AG04450 (cell line): ENCODE measurements around the gene PDXDC1. TPM values are rescaled to one million over a fixed set of nuclear protein-coding genes. Genes with fewer than 3 reads are reported as not detected.
"Not testable (repeated sequence)": the region's sequence is repeated elsewhere in the genome, so short reads cannot be mapped to it uniquely, and the experiment has no call there.

Experiments used
- CTCF ChIA-PET: fragments of 300-600, 350-600 bp; formaldehyde crosslinking; extraction: SDS; loops from one replicate; lab custom pipeline; 2022; ENCODE audit warnings: antibody characterized with exemption, inconsistent platforms; lab: Charles Lee
- POLR2A ChIA-PET: fragments of 350-600 bp; formaldehyde crosslinking; extraction: SDS; loops from one replicate; lab custom pipeline; 2021; ENCODE audit warnings: antibody characterized with exemption, inconsistent platforms; lab: Yijun Ruan, JAX
- DNase-seq: peaks from one replicate; pipeline ENCODE4 v3.0.0-alpha.2; 2011; ENCODE audit warnings: low read depth, low spot score
- H3K27ac ChIP-seq: one replicate; pipeline ENCODE4 v1.5.1; 2012; ENCODE audit warnings: low read depth, low read length, control low read depth
- H3K27me3 ChIP-seq: one replicate; pipeline ENCODE4 v1.6.0; 2012; ENCODE audit warnings: low read length; ENCODE audit not compliant: control insufficient read depth, insufficient read depth
- H3K4me3 ChIP-seq: 2 replicates; pipeline ENCODE4 v1.5.1; 2011; ENCODE audit warnings: mild to moderate bottlenecking, low read depth, low read length, control low read depth
- H3K9me3 ChIP-seq: 2 replicates; pipeline ENCODE4 v1.5.1; 2012; ENCODE audit warnings: low read length; ENCODE audit not compliant: control insufficient read depth, insufficient read depth
- CTCF ChIP-seq: IDR thresholded peaks from 2 replicates; pipeline ENCODE4 v1.5.1; 2011; ENCODE audit warnings: low read depth, low read length, control low read depth, inconsistent platforms
- polyA plus RNA-seq: library from polyadenylated mRNA; depleted of rRNA; stranded (reverse); fragments of >200 nt; gene quantifications from 2 replicates; pipeline ENCODE4 v1.2.3, GENCODE V29; 2011

PDXDC1 gene
- polyA plus RNA-seq, 1 experiment: 93.9 TPM

DNA sequence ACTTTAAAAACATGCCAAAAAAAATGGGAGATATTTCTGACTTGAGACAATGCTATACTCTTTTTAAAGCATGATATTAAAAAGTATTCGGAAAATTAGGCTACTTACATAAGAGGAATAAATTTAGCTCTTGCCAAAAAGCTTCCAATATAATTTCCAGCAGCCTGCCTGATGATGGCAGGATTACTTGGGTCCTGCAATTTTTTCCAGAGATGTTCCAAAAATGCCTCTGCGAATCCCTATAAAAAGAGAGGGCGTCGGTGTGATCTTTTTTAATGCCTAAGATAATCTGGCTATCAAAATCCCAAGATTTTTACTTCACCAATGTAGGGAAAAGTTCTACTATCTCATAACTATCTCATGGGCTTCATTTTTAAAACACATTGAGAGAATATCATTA is 96.2 kb downstream of the PDXDC1 start:
- H3K4me3 ChIP-seq, POLR2A ChIA-PET, H3K27me3 ChIP-seq, H3K9me3 ChIP-seq, H3K27ac ChIP-seq, DNase-seq: not testable (repeated sequence)
- CTCF ChIA-PET: interaction anchor here (3.4 kb wide), 1 partner anchor 9 kb away, joined by 12 read pairs; no protein-coding TSS in a partner anchor

DNA sequence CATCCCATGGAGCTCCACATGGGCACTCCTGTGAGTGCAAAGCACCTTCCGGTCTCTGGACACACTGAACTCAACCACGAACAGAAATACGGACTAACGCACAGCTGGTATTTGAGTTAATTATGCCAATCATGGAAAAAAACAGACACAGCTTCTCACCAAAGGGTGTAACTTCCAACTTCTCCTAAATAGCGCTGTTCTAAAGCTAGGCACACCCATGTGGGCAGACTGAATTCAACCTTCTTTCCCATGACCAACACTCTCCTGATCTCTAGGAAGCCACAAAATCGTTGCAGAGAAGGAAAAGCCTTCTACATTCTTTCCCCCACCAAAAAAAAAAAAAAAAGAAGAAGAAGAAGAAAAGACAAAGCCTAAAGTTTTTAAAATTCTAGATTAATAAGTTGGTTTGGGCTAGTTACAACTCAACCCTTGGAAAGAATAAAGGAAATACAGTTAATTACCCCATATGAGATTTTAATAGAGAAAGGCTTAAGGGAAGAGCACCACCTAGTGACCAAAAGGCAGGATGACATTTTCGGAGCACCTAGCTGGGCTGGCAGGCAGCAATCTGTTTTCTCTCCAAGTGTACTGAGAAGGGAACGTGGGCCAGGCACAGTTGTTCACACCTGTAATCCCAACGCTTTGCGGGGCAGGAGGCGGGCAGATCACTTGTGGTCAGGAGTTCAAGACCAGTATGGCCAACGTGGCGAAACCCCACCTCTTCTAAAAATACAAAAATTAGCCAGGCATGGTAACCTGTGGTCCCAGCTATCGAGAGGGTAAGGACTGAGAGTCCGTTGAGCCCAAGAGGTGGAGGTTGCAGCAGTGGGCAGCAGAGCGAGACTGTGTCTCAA is 97.3 kb downstream of the PDXDC1 start:
- H3K27ac ChIP-seq, H3K27me3 ChIP-seq, POLR2A ChIA-PET, H3K4me3 ChIP-seq, H3K9me3 ChIP-seq, DNase-seq: not testable (repeated sequence)
- CTCF ChIA-PET: interaction anchor here (0.6 to 3.4 kb wide), 3 partner anchors 10 to 797 kb away, joined by 3 to 12 read pairs (median 4); no protein-coding TSS in a partner anchor
- peak; percentile 16; the same call in 1 of the 2 replicates for TF ChIP-seq CTCF

DNA sequence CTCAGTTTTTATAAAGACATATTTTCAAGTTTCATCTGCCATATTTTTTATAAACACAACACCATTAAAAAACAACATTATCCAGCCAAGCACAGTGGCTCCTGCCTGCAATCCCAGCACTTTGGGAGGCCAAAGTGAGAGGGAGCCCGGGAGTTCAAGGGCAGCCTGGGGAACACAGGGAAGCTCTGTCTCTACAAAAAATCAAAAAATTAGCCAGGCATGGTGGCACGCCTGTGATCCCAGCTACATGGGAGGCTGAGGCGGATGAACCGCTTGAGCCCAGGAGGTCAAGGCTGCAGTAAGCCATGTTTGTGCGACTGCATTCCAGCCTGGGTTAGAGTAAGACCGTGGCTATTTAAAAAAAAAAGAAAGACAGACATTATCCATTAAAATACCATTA is 98.3 kb downstream of the PDXDC1 start:
- Histone ChIP-seq H3K27ac (no peak overlapping the region), H3K9me3 (no peaks in the 10 kb centered on the region), H3K27me3 (no peaks in the 10 kb centered on the region), H3K4me3 (no peak overlapping the region)
- ChIA-PET POLR2A (no interaction called here), CTCF (interaction anchor here (0.6 to 3.4 kb wide), 4 partner anchors 11 to 798 kb away, joined by 3 to 12 read pairs (median 4); no protein-coding TSS in a partner anchor)
- TF ChIP-seq CTCF: no peak
- DNase-seq: no peak

GRCh38 chr16:15076161-15076560 is 101.3 kb downstream of the PDXDC1 start:
- POLR2A ChIA-PET, H3K4me3 ChIP-seq, CTCF ChIA-PET, H3K27ac ChIP-seq, DNase-seq, H3K27me3 ChIP-seq, H3K9me3 ChIP-seq: not testable (repeated sequence)

- POLR2A ChIA-PET: interaction anchor here (1.1 kb wide), 1 partner anchor 13 kb away, joined by 4 read pairs; the partner anchor contains the start of gene RRN3
- DNase-seq, H3K27ac ChIP-seq, H3K27me3 ChIP-seq, H3K9me3 ChIP-seq, CTCF ChIA-PET, H3K4me3 ChIP-seq: not testable (repeated sequence)
Measured at GRCh38 chr16:15080883-15081282, 106.1 kb downstream of the PDXDC1 start.

DNA sequence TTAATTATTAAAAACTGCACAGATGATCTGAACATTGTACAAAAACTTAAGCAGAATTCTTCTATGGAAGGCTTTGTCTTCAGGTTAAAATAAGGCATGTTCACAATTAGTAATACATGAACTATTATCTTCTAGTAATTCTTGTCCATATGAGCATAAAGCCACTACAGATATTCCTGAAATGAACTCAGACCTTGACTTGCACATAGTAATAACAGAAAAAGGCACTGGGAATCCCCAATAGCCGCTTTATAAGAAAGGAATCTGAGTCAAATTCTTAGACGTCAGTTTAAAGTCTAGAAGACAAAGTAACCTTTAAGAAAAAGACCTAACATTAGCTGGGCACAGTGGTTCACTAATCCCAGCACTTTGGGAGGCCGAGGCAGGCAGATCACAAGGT is 108.0 kb downstream of the PDXDC1 start:
- DNase-seq, CTCF ChIA-PET, H3K9me3 ChIP-seq, H3K4me3 ChIP-seq, POLR2A ChIA-PET, H3K27ac ChIP-seq, H3K27me3 ChIP-seq: not testable (repeated sequence)

DNA sequence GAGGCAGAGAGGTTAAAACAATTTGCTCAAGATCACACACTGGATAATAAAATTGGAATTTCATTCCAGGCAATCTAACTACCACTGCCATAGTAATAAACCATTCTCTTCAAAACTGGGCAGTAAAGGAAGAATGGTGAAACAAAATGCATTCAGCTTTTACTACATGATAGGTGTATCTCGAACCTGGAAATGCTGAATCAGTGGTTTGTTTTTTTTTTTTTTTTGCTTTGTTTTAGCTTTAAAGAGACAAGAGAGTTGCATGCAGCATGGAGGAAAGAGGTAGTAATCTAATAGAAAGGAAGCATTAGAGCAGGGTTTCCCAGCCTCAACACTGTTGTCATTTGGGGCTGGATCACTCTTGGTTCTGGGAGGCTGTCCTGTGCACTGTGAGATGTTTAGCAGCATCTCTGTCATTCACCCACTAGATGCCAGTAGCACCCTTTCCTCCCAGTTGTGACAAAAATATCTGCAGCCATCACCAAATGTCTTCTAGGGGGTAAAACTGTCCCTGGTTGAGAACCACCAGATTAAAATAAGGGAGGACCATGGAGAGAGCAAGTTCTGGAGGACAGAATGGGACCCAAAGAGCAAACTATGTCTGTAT is 115.9 kb downstream of the PDXDC1 start:
- POLR2A ChIA-PET: interaction anchor here (0.7 kb wide), 1 partner anchor 54 kb away, joined by 4 read pairs; no protein-coding TSS in a partner anchor
- H3K27me3 ChIP-seq, H3K4me3 ChIP-seq, CTCF ChIA-PET, DNase-seq, H3K27ac ChIP-seq, H3K9me3 ChIP-seq: not testable (repeated sequence)

DNA sequence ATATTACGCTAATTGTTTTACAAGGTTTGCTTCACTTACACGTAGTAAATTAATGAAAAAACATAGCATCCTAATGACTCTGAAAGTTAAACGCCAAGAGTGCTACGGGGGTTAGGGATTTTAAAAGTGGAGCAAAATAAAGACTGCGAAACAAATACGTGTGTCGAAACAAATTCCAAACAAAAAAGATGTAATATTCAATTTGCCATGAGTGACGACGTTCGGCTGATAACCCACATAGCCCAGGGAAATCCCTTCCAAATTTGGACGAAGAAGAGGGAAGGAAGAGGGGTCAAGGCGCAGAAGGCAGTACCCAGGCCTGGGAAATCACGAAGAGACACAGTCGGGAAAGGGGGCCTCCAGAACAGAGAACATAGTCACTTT is 118.7 kb downstream of the PDXDC1 start:
- H3K27me3 ChIP-seq, H3K9me3 ChIP-seq, DNase-seq, CTCF ChIA-PET: not testable (repeated sequence)
- POLR2A ChIA-PET: interaction anchor here (0.9 to 1.4 kb wide), 3 partner anchors 13 to 52 kb away, joined by 3 to 4 read pairs (median 4); no protein-coding TSS in a partner anchor
- peak overlapping the region; percentile 81 for H3K27ac ChIP-seq
- H3K4me3 ChIP-seq: peak overlapping the region; percentile 84

- POLR2A ChIA-PET: interaction anchor here (0.9 to 1.4 kb wide), 3 partner anchors 14 to 51 kb away, joined by 3 to 4 read pairs (median 4); no protein-coding TSS in a partner anchor
Measured at GRCh38 chr16:15093955-15094827, 119.4 kb downstream of the PDXDC1 start, which contains the start of gene RRN3. RRN3 (minus strand) TSS chr16:15094272; CDS start chr16:15094233, 39 bp downstream.

More at GRCh38 chr16:15093955-15094827, 119.4 kb downstream of the PDXDC1 start, which contains the start of gene RRN3:
- DNase-seq: peak; percentile 78
- H3K27me3 ChIP-seq, H3K9me3 ChIP-seq, CTCF ChIA-PET: not testable (repeated sequence)
- H3K4me3 ChIP-seq: peak within 1 kb of the TSS; percentile 84
- H3K27ac ChIP-seq: peak within 1 kb of the TSS; percentile 81
